SK-N-SH treated with all-trans-retinoic acid at 6 μM for 48 hours (cell line): ENCODE data around the gene EXOSC2.

Source experiments
- ATAC-seq: fragments of 200-7000 bp; cut with Tn5 transposase; 3 replicates; pipeline ENCODE4 v1.9.1; 2020; ENCODE audit warnings: mild to moderate bottlenecking, moderate library complexity
- ARNTL ChIP-seq: fragments of 450-650 bp; formaldehyde crosslinking; IDR thresholded peaks from 2 replicates; pipeline ENCODE4 v1.5.0; 2020; ENCODE audit warnings: low read depth, mild to moderate bottlenecking, moderate library complexity, borderline replicate concordance
- BACH2 ChIP-seq: fragments of 250-450 bp; sonication (Bioruptor Pico); IDR thresholded peaks from 2 replicates; pipeline ENCODE4 v1.9.0; 2021; ENCODE audit warnings: mild to moderate bottlenecking, borderline replicate concordance
- CREB5 ChIP-seq: fragments of 250-450 bp; sonication (Bioruptor Pico); IDR thresholded peaks from 2 replicates; pipeline ENCODE4 v1.5.1; 2020; ENCODE audit warnings: low read depth, mild to moderate bottlenecking, moderate library complexity
- CSDC2 ChIP-seq: fragments of 250-450 bp; sonication (Bioruptor Pico); IDR thresholded peaks from 2 replicates; pipeline ENCODE4 v1.5.0; 2020; ENCODE audit warnings: mild to moderate bottlenecking, moderate library complexity
- CSRNP3 ChIP-seq: fragments of 250-450 bp; sonication (Bioruptor Pico); IDR thresholded peaks from 2 replicates; pipeline ENCODE4 v1.5.1; 2021; ENCODE audit warnings: mild to moderate bottlenecking, moderate library complexity
- ESRRG ChIP-seq: fragments of 250-450 bp; sonication (Bioruptor Pico); IDR thresholded peaks from 2 replicates; pipeline ENCODE4 v1.6.1; 2021; ENCODE audit warnings: mild to moderate bottlenecking
- GLIS3 ChIP-seq: fragments of 250-450 bp; sonication (Bioruptor Pico); IDR thresholded peaks from 2 replicates; pipeline ENCODE4 v1.5.0; 2020; ENCODE audit warnings: mild to moderate bottlenecking, moderate library complexity
- ISL1 ChIP-seq: fragments of 250-450 bp; sonication (Bioruptor Pico); IDR thresholded peaks from 2 replicates; pipeline ENCODE4 v2.1.2; 2022; ENCODE audit warnings: mild to moderate bottlenecking, moderate library complexity
- OSR1 ChIP-seq: fragments of 250-450 bp; sonication (Bioruptor Pico); IDR thresholded peaks from 2 replicates; pipeline ENCODE4 v1.8.0; 2022; ENCODE audit warnings: moderate library complexity, mild to moderate bottlenecking, inconsistent platforms
- POU6F1 ChIP-seq: fragments of 250-450 bp; sonication (Bioruptor Pico); IDR thresholded peaks from 2 replicates; pipeline ENCODE4 v1.8.0; 2021; ENCODE audit warnings: low read depth, mild to moderate bottlenecking, moderate library complexity, borderline replicate concordance
- PPARA ChIP-seq: fragments of 250-450 bp; sonication (Bioruptor Pico); IDR thresholded peaks from 2 replicates; pipeline ENCODE4 v1.5.0; 2020; ENCODE audit warnings: mild to moderate bottlenecking, borderline replicate concordance
- RARB ChIP-seq: fragments of 250-450 bp; sonication (Bioruptor Pico); IDR thresholded peaks from 2 replicates; pipeline ENCODE4 v1.8.0; 2021; ENCODE audit warnings: mild to moderate bottlenecking, moderate library complexity
- SNAI2 ChIP-seq: fragments of 250-450 bp; sonication (Bioruptor Pico); IDR thresholded peaks from 2 replicates; pipeline ENCODE4 v1.5.0; 2020; ENCODE audit warnings: mild to moderate bottlenecking, moderate library complexity
- TCF4 ChIP-seq: fragments of 250-450 bp; sonication (Bioruptor Pico); IDR thresholded peaks from 2 replicates; pipeline ENCODE4 v1.8.0; 2021; ENCODE audit warnings: mild to moderate bottlenecking, moderate library complexity, borderline replicate concordance
- TOX ChIP-seq: fragments of 250-450 bp; sonication (Bioruptor Pico); IDR thresholded peaks from 2 replicates; pipeline ENCODE4 v1.8.0; 2021; ENCODE audit warnings: mild to moderate bottlenecking, moderate library complexity, borderline replicate concordance
- TSHZ2 ChIP-seq: fragments of 250-450 bp; sonication (Bioruptor Pico); IDR thresholded peaks from 2 replicates; pipeline ENCODE4 v1.5.0; 2020; ENCODE audit warnings: mild to moderate bottlenecking, moderate library complexity
- ZC3H10 ChIP-seq: fragments of 250-450 bp; sonication (Bioruptor Pico); IDR thresholded peaks from 2 replicates; pipeline ENCODE4 v1.5.1; 2021; ENCODE audit warnings: mild to moderate bottlenecking, moderate library complexity
- ZFP3 ChIP-seq: fragments of 250-450 bp; sonication (Bioruptor Pico); IDR thresholded peaks from 2 replicates; pipeline ENCODE4 v1.5.0; 2020; ENCODE audit warnings: mild to moderate bottlenecking, moderate library complexity
- ZFP30 ChIP-seq: fragments of 450-650 bp; formaldehyde crosslinking; IDR thresholded peaks from 2 replicates; pipeline ENCODE4 v1.5.0; 2022; ENCODE audit warnings: mild to moderate bottlenecking, moderate library complexity
- ZNF565 ChIP-seq: fragments of 450-650 bp; formaldehyde crosslinking; conservative IDR thresholded peaks from 2 replicates; pipeline ENCODE4 v1.5.0; 2020; ENCODE audit warnings: low read depth, mild to moderate bottlenecking, moderate library complexity
- ZNF70 ChIP-seq: fragments of 450-650 bp; formaldehyde crosslinking; IDR thresholded peaks from 2 replicates; pipeline ENCODE4 v1.5.0; 2020; ENCODE audit warnings: mild to moderate bottlenecking, moderate library complexity
- ZNF8 ChIP-seq: fragments of 450-650 bp; formaldehyde crosslinking; IDR thresholded peaks from 2 replicates; pipeline ENCODE4 v1.5.0; 2020; ENCODE audit warnings: mild to moderate bottlenecking, moderate library complexity

EXOSC2 gene

GRCh38 chr9:130665029-130665430, 28.6 kb upstream of the EXOSC2 start (continued):
- TF ChIP-seq TSHZ2 (CRISPR knock-in tag): no peak
- TF ChIP-seq PPARA (CRISPR knock-in tag): no peak

- TF ChIP-seq ZFP30 (CRISPR knock-in tag) (no peak), ZNF8 (CRISPR knock-in tag) (no peak), ZNF70 (CRISPR knock-in tag) (no peak), ARNTL (CRISPR knock-in tag) (no peak), BACH2 (CRISPR knock-in tag) (no peak), GLIS3 (no peak), ZFP3 (no peak), TCF4 (no peak), ZC3H10 (CRISPR knock-in tag) (no peak), ISL1 (no peak), TOX (CRISPR knock-in tag) (no peak), RARB (CRISPR knock-in tag) (no peak), CSDC2 (CRISPR knock-in tag) (no peak), CREB5 (CRISPR knock-in tag) (no peak)
- no peak for ATAC-seq
These were observed 27.9 kb upstream of the EXOSC2 start for GRCh38 chr9:130665431-130666392.

GRCh38 chr9:130666393-130667119, 27.0 kb upstream of the EXOSC2 start:
- TF ChIP-seq ZNF565 (CRISPR knock-in tag) (no peak), PPARA (CRISPR knock-in tag) (no peak), BACH2 (CRISPR knock-in tag) (no peak), TOX (CRISPR knock-in tag) (no peak), CSRNP3 (CRISPR knock-in tag) (no peak)
- ATAC-seq: no peak

- ATAC-seq: no peak
- TF ChIP-seq SNAI2 (CRISPR knock-in tag): no peak
- TF ChIP-seq CSDC2 (CRISPR knock-in tag): no peak
- TF ChIP-seq PPARA (CRISPR knock-in tag): no peak
- no peak for TF ChIP-seq TCF4
- no peak for TF ChIP-seq OSR1 (CRISPR knock-in tag)
- no peak for TF ChIP-seq RARB (CRISPR knock-in tag)
- no peak for TF ChIP-seq POU6F1 (CRISPR knock-in tag)
- TF ChIP-seq CREB5 (CRISPR knock-in tag): no peak
- no peak for TF ChIP-seq CSRNP3 (CRISPR knock-in tag)
- no peak for TF ChIP-seq ESRRG (CRISPR knock-in tag)
- no peak for TF ChIP-seq GLIS3
- no peak for TF ChIP-seq TOX (CRISPR knock-in tag)
- no peak for TF ChIP-seq ARNTL (CRISPR knock-in tag)
These were observed 26.5 kb upstream of the EXOSC2 start for GRCh38 chr9:130667120-130667435.
